ENCODE results near the gene CAMK2A.

CAMK2A gene

GRCh38 chr5:150219142-150219541 is 70.4 kb downstream of the CAMK2A start:
- H3K4me3 ChIP-seq (ENCODE audit: low read depth, low read length) = no peak overlapping the region
- H3K36me3 ChIP-seq (ENCODE audit: control insufficient read depth in 2 of 2, insufficient read depth in 1 of 2, low read length in 2 of 2) = no peaks in the 10 kb centered on the region
- no peaks in the 10 kb centered on the region for H3K9me3 ChIP-seq (ENCODE audit: control insufficient read depth, insufficient read depth, low read depth, low read length)
- no peaks in the 10 kb centered on the region for H3K4me1 ChIP-seq (ENCODE audit: control insufficient read depth, insufficient read depth, low read length)
- no peak overlapping the region for H3K27ac ChIP-seq (ENCODE audit: extremely low read depth, low read depth, low read length)
- peak; percentile 70 for TF ChIP-seq SCRT2 (tag by site-specific recombination; IDR thresholded peaks at IDR 0.05)
- peak; percentile 70 for TF ChIP-seq SCRT1 (tag by site-specific recombination; IDR thresholded peaks at IDR 0.05; ENCODE audit: borderline replicate concordance)
- TF ChIP-seq MYNN (tag by site-specific recombination; IDR thresholded peaks at IDR 0.05; ENCODE audit: borderline replicate concordance) = peak; percentile 81
- no peak for TF ChIP-seq ZNF404 (tag by site-specific recombination; IDR thresholded peaks at IDR 0.05)
- no peak for TF ChIP-seq ZNF248 (tag by site-specific recombination; IDR thresholded peaks at IDR 0.05)
- ChIA-PET CTCF (interaction anchor here (0.6 to 2.4 kb wide), 23 partner anchors 8 to 487 kb away, joined by 3 to 14 read pairs (median 4); no protein-coding TSS in a partner anchor), POLR2A (no interaction called here)

GRCh38 chr5:150218693-150219035 is 70.9 kb downstream of the CAMK2A start:
- no peaks in the 10 kb centered on the region for H3K9me3 ChIP-seq (ENCODE audit: control insufficient read depth, insufficient read depth, low read depth, low read length)
- no peak overlapping the region for H3K4me3 ChIP-seq (ENCODE audit: low read depth, low read length)
- H3K27ac ChIP-seq (ENCODE audit: extremely low read depth, low read depth, low read length) = no peak overlapping the region
- no peaks in the 10 kb centered on the region for H3K36me3 ChIP-seq (ENCODE audit: control insufficient read depth in 2 of 2, insufficient read depth in 1 of 2, low read length in 2 of 2)
- no peaks in the 10 kb centered on the region for H3K4me1 ChIP-seq (ENCODE audit: control insufficient read depth, insufficient read depth, low read length)
- POLR2A ChIA-PET = no interaction called here
- TF ChIP-seq, protein P1, sequence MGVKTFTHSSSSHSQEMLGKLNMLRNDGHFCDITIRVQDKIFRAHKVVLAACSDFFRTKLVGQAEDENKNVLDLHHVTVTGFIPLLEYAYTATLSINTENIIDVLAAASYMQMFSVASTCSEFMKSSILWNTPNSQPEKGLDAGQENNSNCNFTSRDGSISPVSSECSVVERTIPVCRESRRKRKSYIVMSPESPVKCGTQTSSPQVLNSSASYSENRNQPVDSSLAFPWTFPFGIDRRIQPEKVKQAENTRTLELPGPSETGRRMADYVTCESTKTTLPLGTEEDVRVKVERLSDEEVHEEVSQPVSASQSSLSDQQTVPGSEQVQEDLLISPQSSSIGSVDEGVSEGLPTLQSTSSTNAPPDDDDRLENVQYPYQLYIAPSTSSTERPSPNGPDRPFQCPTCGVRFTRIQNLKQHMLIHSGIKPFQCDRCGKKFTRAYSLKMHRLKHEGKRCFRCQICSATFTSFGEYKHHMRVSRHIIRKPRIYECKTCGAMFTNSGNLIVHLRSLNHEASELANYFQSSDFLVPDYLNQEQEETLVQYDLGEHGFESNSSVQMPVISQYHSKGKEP (tag by site-specific recombination; IDR thresholded peaks at IDR 0.05) = no peak
- TF ChIP-seq, protein P2, sequence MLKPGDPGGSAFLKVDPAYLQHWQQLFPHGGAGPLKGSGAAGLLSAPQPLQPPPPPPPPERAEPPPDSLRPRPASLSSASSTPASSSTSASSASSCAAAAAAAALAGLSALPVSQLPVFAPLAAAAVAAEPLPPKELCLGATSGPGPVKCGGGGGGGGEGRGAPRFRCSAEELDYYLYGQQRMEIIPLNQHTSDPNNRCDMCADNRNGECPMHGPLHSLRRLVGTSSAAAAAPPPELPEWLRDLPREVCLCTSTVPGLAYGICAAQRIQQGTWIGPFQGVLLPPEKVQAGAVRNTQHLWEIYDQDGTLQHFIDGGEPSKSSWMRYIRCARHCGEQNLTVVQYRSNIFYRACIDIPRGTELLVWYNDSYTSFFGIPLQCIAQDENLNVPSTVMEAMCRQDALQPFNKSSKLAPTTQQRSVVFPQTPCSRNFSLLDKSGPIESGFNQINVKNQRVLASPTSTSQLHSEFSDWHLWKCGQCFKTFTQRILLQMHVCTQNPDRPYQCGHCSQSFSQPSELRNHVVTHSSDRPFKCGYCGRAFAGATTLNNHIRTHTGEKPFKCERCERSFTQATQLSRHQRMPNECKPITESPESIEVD (tag by site-specific recombination; IDR thresholded peaks at IDR 0.05) = no peak
- TF ChIP-seq TRIM28 (IDR thresholded peaks at IDR 0.05; ENCODE audit: borderline replicate concordance, low read length) (no peak), ZNF600 (tag by site-specific recombination; IDR thresholded peaks at IDR 0.05) (no peak), PRDM4 (tag by site-specific recombination; IDR thresholded peaks at IDR 0.05) (no peak), GLI2 (tag by site-specific recombination; IDR thresholded peaks at IDR 0.05; ENCODE audit: borderline replicate concordance, low read depth) (no peak)
- CTCF ChIA-PET = interaction anchor here (0.6 to 5.5 kb wide), 27 partner anchors 9 to 487 kb away, joined by 3 to 37 read pairs (median 4); no protein-coding TSS in a partner anchor

DNA sequence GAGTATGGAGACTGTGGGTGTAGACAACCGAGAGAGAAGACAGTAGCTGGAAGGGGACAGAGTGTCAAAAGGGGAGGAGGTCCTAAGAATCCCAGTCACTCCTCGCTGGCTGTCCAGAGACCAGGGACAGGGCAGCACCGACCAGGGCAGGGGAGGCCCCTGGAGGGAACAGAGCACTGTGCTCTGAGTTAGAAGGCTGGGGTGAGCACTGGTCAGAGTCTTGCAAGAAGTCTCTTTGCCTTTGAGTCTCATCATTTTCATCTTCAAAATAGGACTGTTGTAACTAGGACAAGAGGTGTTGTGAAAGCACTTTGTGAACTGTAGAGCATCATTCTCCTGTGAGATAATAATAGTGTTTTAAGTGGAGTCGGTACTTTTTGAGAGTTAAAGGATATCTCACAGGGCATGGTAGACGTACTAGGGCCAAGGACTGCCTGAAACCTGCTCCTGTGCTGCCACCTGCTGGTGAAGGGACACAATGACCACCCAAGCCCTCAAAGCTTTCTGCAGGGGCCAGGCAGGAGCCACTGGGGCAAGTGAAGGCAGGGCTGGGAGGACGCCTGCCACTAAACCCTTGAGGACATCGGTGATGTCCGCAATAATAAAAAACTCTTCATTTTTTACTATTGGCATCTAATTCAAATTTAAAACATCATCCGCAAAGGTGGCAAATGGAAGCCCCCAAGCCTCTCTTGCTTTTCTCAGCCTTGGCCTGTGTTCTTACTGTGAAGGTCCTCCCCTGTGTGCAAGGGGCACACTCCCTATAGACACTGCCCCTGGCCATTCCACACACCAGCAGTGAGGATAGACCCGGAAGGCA is 71.5 kb downstream of the CAMK2A start:
- ChIA-PET POLR2A (no interaction called here), CTCF (interaction anchor here (0.6 to 5.5 kb wide), 27 partner anchors 9 to 486 kb away, joined by 3 to 37 read pairs (median 4); no protein-coding TSS in a partner anchor)
- H3K4me3 ChIP-seq (ENCODE audit: low read depth, low read length) = no peak overlapping the region
- no peak overlapping the region for H3K27ac ChIP-seq (ENCODE audit: extremely low read depth, low read depth, low read length)
- no peaks in the 10 kb centered on the region for H3K4me1 ChIP-seq (ENCODE audit: control insufficient read depth, insufficient read depth, low read length)
- peak; percentile 94 for TF ChIP-seq ZNF654 (tag by site-specific recombination; IDR thresholded peaks at IDR 0.05; ENCODE audit: low read depth)
- no peak for TF ChIP-seq ZNF629 (tag by site-specific recombination; IDR thresholded peaks at IDR 0.05)
- no peak for TF ChIP-seq ZNF146 (tag by site-specific recombination; IDR thresholded peaks at IDR 0.05)
- 0 out of 2 replicates have a peak, but pooled peaks have one; percentile 21 for TF ChIP-seq SP7 (tag by site-specific recombination; IDR thresholded peaks at IDR 0.05)
- TF ChIP-seq, protein P3, sequence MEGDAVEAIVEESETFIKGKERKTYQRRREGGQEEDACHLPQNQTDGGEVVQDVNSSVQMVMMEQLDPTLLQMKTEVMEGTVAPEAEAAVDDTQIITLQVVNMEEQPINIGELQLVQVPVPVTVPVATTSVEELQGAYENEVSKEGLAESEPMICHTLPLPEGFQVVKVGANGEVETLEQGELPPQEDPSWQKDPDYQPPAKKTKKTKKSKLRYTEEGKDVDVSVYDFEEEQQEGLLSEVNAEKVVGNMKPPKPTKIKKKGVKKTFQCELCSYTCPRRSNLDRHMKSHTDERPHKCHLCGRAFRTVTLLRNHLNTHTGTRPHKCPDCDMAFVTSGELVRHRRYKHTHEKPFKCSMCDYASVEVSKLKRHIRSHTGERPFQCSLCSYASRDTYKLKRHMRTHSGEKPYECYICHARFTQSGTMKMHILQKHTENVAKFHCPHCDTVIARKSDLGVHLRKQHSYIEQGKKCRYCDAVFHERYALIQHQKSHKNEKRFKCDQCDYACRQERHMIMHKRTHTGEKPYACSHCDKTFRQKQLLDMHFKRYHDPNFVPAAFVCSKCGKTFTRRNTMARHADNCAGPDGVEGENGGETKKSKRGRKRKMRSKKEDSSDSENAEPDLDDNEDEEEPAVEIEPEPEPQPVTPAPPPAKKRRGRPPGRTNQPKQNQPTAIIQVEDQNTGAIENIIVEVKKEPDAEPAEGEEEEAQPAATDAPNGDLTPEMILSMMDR (tag by site-specific recombination; IDR thresholded peaks at IDR 0.05) = peak; percentile 81
- TF ChIP-seq ZNF660 (tag by site-specific recombination; IDR thresholded peaks at IDR 0.05) = 0 out of 2 replicates have a peak, but pooled peaks have one; percentile 23
- no peaks in the 10 kb centered on the region for H3K9me3 ChIP-seq (ENCODE audit: control insufficient read depth, insufficient read depth, low read depth, low read length)
- no peaks in the 10 kb centered on the region for H3K36me3 ChIP-seq (ENCODE audit: control insufficient read depth in 2 of 2, insufficient read depth in 1 of 2, low read length in 2 of 2)

Measured in HEK293 (cell line).